NT2/D1 (cell line): ENCODE results near the gene LRRC59.

ENCODE experiments used
- SUZ12 ChIP-seq: IDR thresholded peaks from 2 replicates; pipeline ENCODE4 v1.6.1; 2011; ENCODE audit not compliant: insufficient read length, insufficient read depth; ENCODE audit errors: extremely low read depth
- YY1 ChIP-seq: IDR thresholded peaks from 2 replicates; pipeline ENCODE4 v1.6.1; 2011; ENCODE audit not compliant: insufficient read length, insufficient read depth
- ZNF274 ChIP-seq: IDR thresholded peaks from 2 replicates; pipeline ENCODE4 v1.6.1; 2011; ENCODE audit warnings: mild to moderate bottlenecking, low read depth, low read length

GRCh38 chr17:50375858-50376538 is 21.3 kb downstream of the LRRC59 start:
- TF ChIP-seq SUZ12, result no peak
- TF ChIP-seq ZNF274, result no peak
- TF ChIP-seq YY1, result no peak
